ENCODE data around the gene NDUFS1.
A peak's percentile ranks its signal among the peaks of the same experiment; 100 is the strongest.
"Not testable (repeated sequence)": the region's sequence is repeated elsewhere in the genome, so short reads cannot be mapped to it uniquely, and the experiment has no call there.

NDUFS1 gene

DNA sequence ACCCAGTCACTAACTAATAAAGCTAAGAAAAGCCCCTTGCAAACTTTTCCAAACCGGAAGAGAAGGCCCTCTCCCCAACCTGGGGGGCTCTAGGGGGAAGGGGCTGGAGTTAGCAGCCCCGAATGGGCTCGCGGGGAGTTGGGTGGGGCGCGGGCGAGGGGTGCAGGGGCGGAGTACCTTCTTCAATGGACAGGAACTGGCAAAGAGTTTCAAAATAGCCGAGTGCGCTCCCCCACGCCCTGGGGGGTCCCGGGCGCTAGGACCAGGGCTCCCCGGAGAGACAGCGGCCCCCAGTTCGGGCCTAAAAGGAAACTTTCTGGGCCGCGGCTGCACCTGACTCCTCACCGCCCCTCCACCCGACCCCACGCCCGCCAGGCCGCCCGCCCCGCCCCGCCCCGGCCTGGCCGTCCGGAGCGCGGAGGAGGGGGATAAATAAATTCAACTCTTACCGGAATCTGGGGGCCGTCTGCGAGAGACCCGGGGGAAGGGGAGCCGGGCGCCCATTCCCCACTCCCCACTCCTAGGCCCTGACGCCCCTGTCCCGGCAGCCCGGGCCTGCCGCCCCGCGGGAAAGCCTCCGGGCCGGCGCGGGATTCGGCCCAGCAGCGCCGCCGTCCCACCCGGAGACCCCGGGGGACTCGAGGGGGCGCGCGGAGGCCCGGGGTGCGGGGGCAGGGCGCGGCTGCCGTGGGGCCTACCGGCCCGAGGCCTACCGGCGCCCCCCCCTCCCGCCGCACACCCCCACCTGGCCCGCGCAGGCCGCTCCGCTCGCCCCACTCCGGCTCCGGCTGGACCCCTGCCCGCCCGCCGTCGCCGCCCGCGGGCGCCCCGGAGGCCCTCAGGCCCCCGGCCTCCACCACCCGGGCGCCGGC is 74.1 kb downstream of the NDUFS1 start:
- peaks cover 3% of the 10 kb centered on the region for H3K4me1 ChIP-seq (ENCODE audit: insufficient read depth, insufficient read length)
- DNase-seq (ENCODE audit: low read depth, low spot score): no peak
- H3K9me3 ChIP-seq (ENCODE audit: insufficient read depth, low read length): peaks cover 7% of the 10 kb centered on the region; the same call in 1 of the 2 replicates
- peaks cover 7% of the 10 kb centered on the region for H3K27me3 ChIP-seq (ENCODE audit: insufficient read depth, insufficient read length)
- peaks cover 2% of the 10 kb centered on the region for H3K36me3 ChIP-seq (ENCODE audit: insufficient read depth, insufficient read length, low read length)
- H3K4me3 ChIP-seq (ENCODE audit: insufficient read length, low read depth): peak overlapping the region; percentile 72
- peak overlapping the region; percentile 86 for H3K9ac ChIP-seq (ENCODE audit: insufficient read length, low read depth)
- TF ChIP-seq YY1 (IDR thresholded peaks at IDR 0.05; ENCODE audit: insufficient read depth, insufficient read length): no peak
- no peak for TF ChIP-seq ZNF274 (IDR thresholded peaks at IDR 0.05; ENCODE audit: low read depth, low read length)
- no peak for TF ChIP-seq SUZ12 (IDR thresholded peaks at IDR 0.05; ENCODE audit: extremely low read depth, insufficient read depth, insufficient read length)

GRCh38 chr2:206084439-206084869 is 74.8 kb downstream of the NDUFS1 start:
- H3K27me3 ChIP-seq (ENCODE audit: insufficient read depth, insufficient read length): peaks cover 7% of the 10 kb centered on the region
- peak overlapping the region; percentile 86 for H3K9ac ChIP-seq (ENCODE audit: insufficient read length, low read depth)
- peak overlapping the region; percentile 72 for H3K4me3 ChIP-seq (ENCODE audit: insufficient read length, low read depth)
- H3K9me3 ChIP-seq (ENCODE audit: insufficient read depth, low read length): peaks cover 7% of the 10 kb centered on the region; the same call in 1 of the 2 replicates
- DNase-seq (ENCODE audit: low read depth, low spot score): peak; percentile 75
- H3K4me1 ChIP-seq (ENCODE audit: insufficient read depth, insufficient read length): peaks cover 3% of the 10 kb centered on the region
- no peaks in the 10 kb centered on the region for H3K36me3 ChIP-seq (ENCODE audit: insufficient read depth, insufficient read length, low read length)
- TF ChIP-seq SUZ12 (IDR thresholded peaks at IDR 0.05; ENCODE audit: extremely low read depth, insufficient read depth, insufficient read length): no peak
- no peak for TF ChIP-seq ZNF274 (IDR thresholded peaks at IDR 0.05; ENCODE audit: low read depth, low read length)

DNA sequence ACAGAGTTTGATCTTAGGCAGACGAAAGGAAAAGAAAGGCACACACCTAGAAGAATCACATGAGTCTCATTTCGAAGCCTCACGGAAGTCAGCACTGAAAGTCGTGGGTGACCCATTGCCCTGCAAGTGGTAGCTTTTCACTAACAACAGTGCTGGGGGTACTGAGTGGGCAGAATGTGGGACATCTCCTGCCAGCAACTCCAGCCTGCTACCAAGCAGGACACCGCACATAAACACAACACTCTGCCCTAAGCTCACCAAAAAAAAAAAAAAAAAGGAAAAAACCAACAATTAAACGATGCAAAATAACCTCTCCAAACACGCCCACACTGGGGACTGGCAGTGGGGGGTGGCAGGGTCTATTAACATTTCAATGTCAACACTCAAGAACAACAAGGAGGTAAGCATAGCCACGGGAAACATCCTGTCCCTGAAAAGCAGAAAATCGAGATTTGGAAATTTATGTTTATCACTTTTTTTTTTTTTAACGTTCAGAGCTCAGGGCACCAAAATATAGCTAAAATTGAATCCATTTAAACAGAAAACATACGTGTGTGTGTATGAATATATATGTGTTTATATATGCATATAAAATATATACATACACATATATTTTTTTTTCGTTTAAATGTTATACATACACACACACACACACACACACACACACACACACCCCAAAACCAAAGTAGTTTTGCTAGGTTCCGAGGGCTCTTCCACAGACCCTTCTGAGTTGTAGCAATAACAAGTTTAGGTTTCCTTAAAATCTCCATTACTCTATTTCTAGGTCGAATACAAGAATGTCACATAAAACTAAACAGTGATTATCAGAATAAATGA is 75.4 kb downstream of the NDUFS1 start:
- peaks cover 3% of the 10 kb centered on the region for H3K4me1 ChIP-seq (ENCODE audit: insufficient read depth, insufficient read length)
- H3K9me3 ChIP-seq (ENCODE audit: insufficient read depth, low read length): peaks cover 7% of the 10 kb centered on the region; the same call in 1 of the 2 replicates
- DNase-seq (ENCODE audit: low read depth, low spot score): peak; percentile 89
- peak overlapping the region; percentile 72 for H3K4me3 ChIP-seq (ENCODE audit: insufficient read length, low read depth)
- H3K9ac ChIP-seq (ENCODE audit: insufficient read length, low read depth): peak overlapping the region; percentile 86
- no peaks in the 10 kb centered on the region for H3K36me3 ChIP-seq (ENCODE audit: insufficient read depth, insufficient read length, low read length)
- peaks cover 7% of the 10 kb centered on the region for H3K27me3 ChIP-seq (ENCODE audit: insufficient read depth, insufficient read length)
- no peak for TF ChIP-seq ZNF274 (IDR thresholded peaks at IDR 0.05; ENCODE audit: low read depth, low read length)
- no peak for TF ChIP-seq YY1 (IDR thresholded peaks at IDR 0.05; ENCODE audit: insufficient read depth, insufficient read length)
- TF ChIP-seq SUZ12 (IDR thresholded peaks at IDR 0.05; ENCODE audit: extremely low read depth, insufficient read depth, insufficient read length): no peak

- TF ChIP-seq SUZ12 (IDR thresholded peaks at IDR 0.05; ENCODE audit: extremely low read depth, insufficient read depth, insufficient read length) (no peak), ZNF274 (IDR thresholded peaks at IDR 0.05; ENCODE audit: low read depth, low read length) (no peak), YY1 (IDR thresholded peaks at IDR 0.05; ENCODE audit: insufficient read depth, insufficient read length) (no peak)
- Histone ChIP-seq H3K27me3 (ENCODE audit: insufficient read depth, insufficient read length) (peaks cover 7% of the 10 kb centered on the region), H3K4me1 (ENCODE audit: insufficient read depth, insufficient read length) (peaks cover 3% of the 10 kb centered on the region), H3K36me3 (ENCODE audit: insufficient read depth, insufficient read length, low read length) (no peaks in the 10 kb centered on the region), H3K9me3 (ENCODE audit: insufficient read depth, low read length) (peaks cover 7% of the 10 kb centered on the region; the same call in 1 of the 2 replicates), H3K9ac (ENCODE audit: insufficient read length, low read depth) (peak overlapping the region; percentile 37), H3K4me3 (ENCODE audit: insufficient read length, low read depth) (peak overlapping the region; percentile 3)
- DNase-seq (ENCODE audit: low read depth, low spot score): no peak
These were observed 76.9 kb downstream of the NDUFS1 start for GRCh38 chr2:206082298-206082843.

- Histone ChIP-seq H3K9ac (ENCODE audit: insufficient read length, low read depth) (peak overlapping the region; percentile 51), H3K9me3 (ENCODE audit: insufficient read depth, low read length) (peaks cover 7% of the 10 kb centered on the region; the same call in 1 of the 2 replicates), H3K36me3 (ENCODE audit: insufficient read depth, insufficient read length, low read length) (no peaks in the 10 kb centered on the region), H3K4me1 (ENCODE audit: insufficient read depth, insufficient read length) (peaks cover 3% of the 10 kb centered on the region), H3K4me3 (ENCODE audit: insufficient read length, low read depth) (no peak overlapping the region), H3K27me3 (ENCODE audit: insufficient read depth, insufficient read length) (peaks cover 7% of the 10 kb centered on the region)
- no peak for DNase-seq (ENCODE audit: low read depth, low spot score)
- TF ChIP-seq ZNF274 (IDR thresholded peaks at IDR 0.05; ENCODE audit: low read depth, low read length) (no peak), SUZ12 (IDR thresholded peaks at IDR 0.05; ENCODE audit: extremely low read depth, insufficient read depth, insufficient read length) (no peak), YY1 (IDR thresholded peaks at IDR 0.05; ENCODE audit: insufficient read depth, insufficient read length) (no peak)
These were observed 78.3 kb downstream of the NDUFS1 start for GRCh38 chr2:206080927-206081326.

GRCh38 chr2:206079699-206080465 is 79.4 kb downstream of the NDUFS1 start:
- Histone ChIP-seq H3K9ac (ENCODE audit: insufficient read length, low read depth) (peak overlapping the region; percentile 62), H3K4me3 (ENCODE audit: insufficient read length, low read depth) (peak overlapping the region; percentile 27), H3K4me1 (ENCODE audit: insufficient read depth, insufficient read length) (peaks cover 3% of the 10 kb centered on the region), H3K9me3 (ENCODE audit: insufficient read depth, low read length) (peaks cover 7% of the 10 kb centered on the region; the same call in 1 of the 2 replicates), H3K27me3 (ENCODE audit: insufficient read depth, insufficient read length) (peaks cover 7% of the 10 kb centered on the region), H3K36me3 (ENCODE audit: insufficient read depth, insufficient read length, low read length) (no peaks in the 10 kb centered on the region)
- DNase-seq (ENCODE audit: low read depth, low spot score): peak; percentile 73
- TF ChIP-seq ZNF274 (IDR thresholded peaks at IDR 0.05; ENCODE audit: low read depth, low read length): no peak
- no peak for TF ChIP-seq YY1 (IDR thresholded peaks at IDR 0.05; ENCODE audit: insufficient read depth, insufficient read length)
- no peak for TF ChIP-seq SUZ12 (IDR thresholded peaks at IDR 0.05; ENCODE audit: extremely low read depth, insufficient read depth, insufficient read length)

DNA sequence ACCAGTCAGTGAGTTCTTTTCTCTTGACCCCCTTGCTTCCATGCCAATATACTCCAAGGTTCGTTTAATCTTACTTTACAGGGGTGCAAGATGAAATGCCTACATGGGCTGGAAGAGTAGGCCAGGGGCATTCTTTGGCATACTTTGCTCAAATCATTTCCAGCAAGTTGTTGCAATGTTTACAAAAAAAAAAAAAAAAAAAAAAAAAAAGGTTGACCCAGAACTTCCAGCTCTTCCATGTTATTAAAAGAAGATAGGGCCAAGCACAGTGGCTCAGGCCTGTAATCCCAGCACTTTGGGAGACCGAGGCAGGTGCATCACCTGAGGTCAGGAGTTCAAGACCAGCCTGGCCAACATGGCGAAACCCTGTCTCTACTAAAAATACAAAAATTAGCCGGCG is 81.4 kb downstream of the NDUFS1 start:
- H3K4me1 ChIP-seq (ENCODE audit: insufficient read depth, insufficient read length); H3K9me3 ChIP-seq (ENCODE audit: insufficient read depth, low read length); DNase-seq (ENCODE audit: low read depth, low spot score); H3K27me3 ChIP-seq (ENCODE audit: insufficient read depth, insufficient read length); H3K9ac ChIP-seq (ENCODE audit: insufficient read length, low read depth); H3K36me3 ChIP-seq (ENCODE audit: insufficient read depth, insufficient read length, low read length); H3K4me3 ChIP-seq (ENCODE audit: insufficient read length, low read depth): not testable (repeated sequence)

Measured in NT2/D1 (cell line).